Measurements from ENCODE around the gene SWT1.
"Not testable (repeated sequence)": the region's sequence is repeated elsewhere in the genome, so short reads cannot be mapped to it uniquely, and the experiment has no call there.

DNA sequence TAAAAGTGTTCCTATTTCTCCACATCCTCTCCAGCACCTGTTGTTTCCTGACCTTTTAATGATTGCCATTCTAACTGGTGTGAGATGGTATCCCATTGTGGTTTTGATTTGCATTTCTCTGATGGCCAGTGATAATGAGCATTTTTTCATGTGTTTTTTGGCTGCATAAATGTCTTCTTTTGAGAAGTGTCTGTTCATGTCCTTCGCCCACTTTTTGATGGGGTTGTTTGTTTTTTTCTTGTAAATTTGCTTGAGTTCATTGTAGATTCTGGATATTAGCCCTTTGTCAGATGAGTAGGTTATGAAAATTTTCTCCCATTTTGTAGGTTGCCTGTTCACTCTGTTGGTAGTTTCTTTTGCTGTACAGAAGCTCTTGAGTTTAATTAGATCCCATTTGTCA is 95.4 kb downstream of the SWT1 start:
- not testable (repeated sequence) for TF ChIP-seq HDGF (IDR thresholded peaks at IDR 0.05; ENCODE audit: borderline replicate concordance); SP1 (IDR thresholded peaks at IDR 0.05); LEF1 (IDR thresholded peaks at IDR 0.05; ENCODE audit: borderline replicate concordance); FOXK2 (IDR thresholded peaks at IDR 0.05); TARDBP (IDR thresholded peaks at IDR 0.05); BHLHE40 (IDR thresholded peaks at IDR 0.05; ENCODE audit: borderline replicate concordance); SUZ12 (IDR thresholded peaks at IDR 0.05); ELF4 (IDR thresholded peaks at IDR 0.05)

Measured in HEK293T (cell line).